G401 (cell line): Measurements from ENCODE around the gene AHRR. TPM values are rescaled to one million over a fixed set of nuclear protein-coding genes. Genes with fewer than 3 reads are reported as not detected.

Experiments
- DNase-seq: peaks from one replicate; pipeline ENCODE4 v3.0.0-alpha.2; 2015; ENCODE audit warnings: low spot score
- in situ Hi-C: cut with HindIII; loops from 2 replicates; pipeline ENCODE4 v1.10.0; 2016; ENCODE audit warnings: low sequenced_read_pairs, mixed read lengths
- total RNA-seq: library from RNA; depleted of rRNA; stranded (reverse); fragments of >200 nt; shearing (Covaris generic); gene quantifications from 2 replicates; pipeline ENCODE4 v1.2.3, GENCODE V29; 2014

Gene AHRR
- total RNA-seq, 1 experiment from 2014 or later = 0.24 TPM

- DNase-seq = peak; percentile 19
Observed at GRCh38 chr5:337563-338130, 16.1 kb downstream of the AHRR start.

GRCh38 chr5:342501-343460, 21.3 kb downstream of the AHRR start:
- no peak for DNase-seq
- in situ Hi-C loops = no loop called here

More at GRCh38 chr5:337563-338130, 16.1 kb downstream of the AHRR start:
- in situ Hi-C loops = no loop called here

- DNase-seq = no peak
Observed at GRCh38 chr5:343461-344401, 22.2 kb downstream of the AHRR start.

GRCh38 chr5:344668-345067, 23.2 kb downstream of the AHRR start:
- in situ Hi-C loops = no loop called here
- DNase-seq = no peak

More at GRCh38 chr5:343461-344401, 22.2 kb downstream of the AHRR start:
- in situ Hi-C loops = no loop called here

GRCh38 chr5:345404-346195, 24.1 kb downstream of the AHRR start:
- DNase-seq = no peak
- in situ Hi-C loops = no loop called here

GRCh38 chr5:346229-346935, 24.9 kb downstream of the AHRR start:
- in situ Hi-C loops = no loop called here
- no peak for DNase-seq

GRCh38 chr5:347712-348284, 26.3 kb downstream of the AHRR start:
- DNase-seq = no peak
- in situ Hi-C loops = no loop called here

GRCh38 chr5:348726-349125, 27.2 kb downstream of the AHRR start:
- DNase-seq = no peak
- in situ Hi-C loops = no loop called here

GRCh38 chr5:350355-350754, 28.8 kb downstream of the AHRR start:
- no peak for DNase-seq
- in situ Hi-C loops = no loop called here

- in situ Hi-C loops = no loop called here
Observed at GRCh38 chr5:351084-351920, 29.8 kb downstream of the AHRR start.

GRCh38 chr5:351921-352245, 30.4 kb downstream of the AHRR start:
- DNase-seq = no peak
- in situ Hi-C loops = no loop called here

More at GRCh38 chr5:351084-351920, 29.8 kb downstream of the AHRR start:
- no peak for DNase-seq

GRCh38 chr5:352639-353611, 31.4 kb downstream of the AHRR start:
- no peak for DNase-seq
- in situ Hi-C loops = no loop called here

GRCh38 chr5:353612-354580, 32.4 kb downstream of the AHRR start:
- no peak for DNase-seq
- in situ Hi-C loops = no loop called here

- no peak for DNase-seq
Observed at GRCh38 chr5:354581-355378, 33.3 kb downstream of the AHRR start.

More at GRCh38 chr5:354581-355378, 33.3 kb downstream of the AHRR start:
- in situ Hi-C loops = no loop called here
